Activated CD8-positive, alpha-beta memory T cell treated with anti-CD3 and anti-CD28 coated beads for 36 hours (primary cell): Measurements from ENCODE around the gene CPNE6. TPM values are rescaled to one million over a fixed set of nuclear protein-coding genes. Genes with fewer than 3 reads are reported as not detected.

ENCODE experiments used
- CTCF ChIA-PET: fragments of 350-600 bp; sonication (Branson Sonifier 250); formaldehyde crosslinking; loops from one replicate; lab custom pipeline; 2021; ENCODE audit warnings: antibody characterized with exemption; lab: Charles Lee
- POLR2A ChIA-PET: fragments of 350-600 bp; sonication (Branson Sonifier 250); formaldehyde crosslinking; loops from one replicate; lab custom pipeline; 2021; ENCODE audit warnings: antibody characterized with exemption; lab: Charles Lee
- total RNA-seq, 2 experiments: library from RNA; stranded (reverse); gene quantifications; one replicate each; pipeline ENCODE4 v1.2.3, GENCODE V29; 2021

Gene CPNE6
- total RNA-seq, 2 experiments from 2014 or later: not detected

DNA sequence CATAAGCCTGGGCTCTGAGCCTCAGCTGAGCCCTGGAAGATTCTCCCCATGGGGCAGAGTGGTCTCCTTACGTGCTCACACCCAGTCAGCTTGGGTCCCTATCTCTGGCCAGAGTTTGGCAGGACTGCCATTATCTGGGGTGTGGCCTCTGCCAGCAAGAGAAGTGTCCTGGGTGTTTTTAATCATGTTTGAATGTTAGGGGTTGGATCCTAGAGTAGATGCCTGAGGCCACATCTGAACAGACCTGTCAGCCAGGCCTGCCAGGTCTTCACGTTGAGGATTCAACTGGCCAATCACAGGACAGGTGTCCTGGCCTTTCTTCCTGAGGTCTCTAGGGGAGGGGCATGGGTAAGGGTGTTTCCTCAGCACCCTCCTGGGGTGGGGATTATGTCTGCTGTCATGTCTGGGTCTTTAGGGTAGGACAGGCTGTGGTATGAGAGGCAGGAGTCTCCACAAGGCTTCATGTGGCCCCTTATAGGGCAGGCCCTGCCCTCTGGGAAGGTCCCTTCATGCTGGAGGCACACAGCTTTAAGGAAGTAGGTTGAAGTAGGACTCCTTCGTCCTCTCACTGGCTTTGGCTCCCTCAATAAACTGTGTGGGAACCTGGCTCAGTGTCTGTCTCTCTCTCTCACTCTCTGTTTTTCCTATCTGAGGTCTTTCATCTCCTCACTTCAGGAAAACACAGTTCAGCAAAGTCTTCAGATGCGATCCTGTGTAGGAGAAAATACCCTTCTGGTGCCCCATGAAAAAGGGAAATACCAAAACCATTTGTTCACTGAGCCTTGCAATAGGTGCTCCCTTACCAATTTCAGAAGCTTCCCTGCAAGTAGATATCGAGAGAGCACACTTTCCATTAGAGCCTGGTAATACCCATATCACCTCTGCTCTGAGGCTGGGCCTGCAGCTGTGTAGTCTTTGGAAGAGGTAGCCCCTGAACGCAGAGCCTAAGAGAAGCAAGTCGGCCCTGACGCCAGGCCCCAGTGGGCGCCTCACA, 52.4 kb downstream of the CPNE6 start:
- POLR2A ChIA-PET: no interaction called here
- CTCF ChIA-PET: no interaction called here

GRCh38 chr14:24126939-24127338, 55.6 kb downstream of the CPNE6 start:
- ChIA-PET POLR2A (interaction anchor here (0.9 kb wide), 1 partner anchor 9 kb away, joined by 3 read pairs; the partner anchor contains the start of gene PSME1), CTCF (interaction anchor here (0.6 to 2.2 kb wide), 3 partner anchors 9 to 451 kb away, joined by 3 to 9 read pairs (median 7); partner anchors contain the start of genes DCAF11, NRL and PSME1)

DNA sequence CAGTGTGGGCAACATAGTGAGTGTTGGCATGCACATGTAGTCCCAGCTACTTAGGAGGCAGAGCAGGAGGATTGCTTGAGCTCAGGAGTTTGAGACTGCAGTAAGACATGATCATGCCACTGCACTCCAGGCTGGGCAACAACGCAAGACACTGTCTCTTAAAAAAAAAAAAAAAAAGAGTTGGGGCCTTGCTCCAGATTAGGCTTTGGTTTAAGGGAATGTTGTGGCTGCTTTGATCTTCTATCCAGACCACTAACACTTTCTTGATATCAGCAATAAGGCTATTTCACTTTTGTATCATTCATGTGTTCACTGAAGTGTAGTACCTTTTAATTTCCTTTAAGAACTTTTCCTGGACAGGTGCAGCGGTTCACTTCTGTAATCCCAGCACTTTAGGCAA, 56.3 kb downstream of the CPNE6 start:
- POLR2A ChIA-PET: interaction anchor here (0.9 kb wide), 1 partner anchor 8 kb away, joined by 3 read pairs; the partner anchor contains the start of gene PSME1
- CTCF ChIA-PET: interaction anchor here (0.6 to 2.2 kb wide), 2 partner anchors 12 to 452 kb away, joined by 3 to 9 read pairs; partner anchors contain the start of genes DCAF11 and NRL

Other genes starting within 250 kb of the CPNE6 start
- gene DHRS4, start 117.8 kb upstream of the CPNE6 start, total RNA-seq: 10 to 100 TPM; 20.8 to 22.5 TPM
- gene DHRS4L2, start 82.6 kb upstream of the CPNE6 start, total RNA-seq: 10 to 100 TPM; 19.8 to 21.6 TPM
- 1 to 10 TPM; 1.2 to 1.5 TPM for gene CARMIL3, start 19.6 kb upstream of the CPNE6 start, total RNA-seq
- 100 to 1,000 TPM; 118 to 125 TPM for gene PCK2, start 22.7 kb downstream of the CPNE6 start, total RNA-seq
- 10 to 100 TPM; 60.3 to 69.1 TPM for gene DCAF11, start 43.2 kb downstream of the CPNE6 start, total RNA-seq
- gene NRL, start 43.4 kb downstream of the CPNE6 start, total RNA-seq: 1 to 10 TPM; 1.1 to 1.7 TPM
- under 1 TPM; 0.31 to 0.46 TPM for gene FITM1, start 59.1 kb downstream of the CPNE6 start, total RNA-seq
- gene PSME1, start 64.6 kb downstream of the CPNE6 start, total RNA-seq: 100 to 1,000 TPM; 334 to 335 TPM
- 10 to 100 TPM; 38.5 to 38.9 TPM for gene EMC9, start 70.0 kb downstream of the CPNE6 start, total RNA-seq
- 100 to 1,000 TPM; 381 to 388 TPM for gene PSME2, start 75.0 kb downstream of the CPNE6 start, total RNA-seq
- gene RNF31, start 75.9 kb downstream of the CPNE6 start, total RNA-seq: 10 to 100 TPM; 75.5 to 80.8 TPM
- 10 to 100 TPM; 52.4 to 54.5 TPM for gene IRF9, start 89.7 kb downstream of the CPNE6 start, total RNA-seq
- gene REC8, start 100.5 kb downstream of the CPNE6 start, total RNA-seq: 10 to 100 TPM; 27.5 to 31.3 TPM
- 100 to 1,000 TPM; 166 to 168 TPM for gene IPO4, start 117.3 kb downstream of the CPNE6 start, total RNA-seq
- gene TM9SF1, start 123.9 kb downstream of the CPNE6 start, total RNA-seq: 10 to 100 TPM; 30.6 to 30.7 TPM
- gene TSSK4, start 134.1 kb downstream of the CPNE6 start, total RNA-seq: under 1 TPM; 0.27 TPM
- 10 to 100 TPM; 73.7 to 75.8 TPM for gene CHMP4A, start 141.9 kb downstream of the CPNE6 start, total RNA-seq
- gene MDP1, start 144.5 kb downstream of the CPNE6 start, total RNA-seq: 10 to 100 TPM; 14.9 to 17.4 TPM
- gene NEDD8, start 160.8 kb downstream of the CPNE6 start, total RNA-seq: 100 to 1,000 TPM; 220 to 231 TPM
- gene GMPR2, start 161.4 kb downstream of the CPNE6 start, total RNA-seq: 10 to 100 TPM; 39.9 to 45.7 TPM
- 10 to 100 TPM; 82.1 to 93.1 TPM for gene TINF2, start 171.1 kb downstream of the CPNE6 start, total RNA-seq
- 1 to 10 TPM; 2.6 to 3.2 TPM for gene TGM1, start 191.6 kb downstream of the CPNE6 start, total RNA-seq
- gene RABGGTA, start 200.0 kb downstream of the CPNE6 start, total RNA-seq: 10 to 100 TPM; 33.0 to 37.9 TPM
- 1 to 10 TPM; 7.8 to 9.0 TPM for gene DHRS1, start 228.2 kb downstream of the CPNE6 start, total RNA-seq
- gene NOP9, start 228.3 kb downstream of the CPNE6 start, total RNA-seq: 10 to 100 TPM; 46.1 to 49.3 TPM
- 10 to 100 TPM; 14.2 to 14.4 TPM for gene CIDEB, start 236.4 kb downstream of the CPNE6 start, total RNA-seq
- gene LTB4R2, start 238.6 kb downstream of the CPNE6 start, total RNA-seq: 10 to 100 TPM in 1 of 2 experiments, 1 to 10 TPM in 1; 9.3 to 10.4 TPM
- gene LTB4R, start 239.9 kb downstream of the CPNE6 start, total RNA-seq: 10 to 100 TPM; 12.5 to 13.7 TPM